Measurements from ENCODE around the gene NFKBIB.

Gene NFKBIB

GRCh38 chr19:38918526-38918925, 18.8 kb downstream of the NFKBIB start:
- no peak for DNase-seq (ENCODE audit: low read depth, low spot score)
- in situ Hi-C loops (cut with HindIII; ENCODE audit: low sequenced_read_pairs) = no loop called here
- no peak overlapping the region for H3K4me3 ChIP-seq (ENCODE audit: low read depth, low read length)
- no peak for TF ChIP-seq CTCF (IDR thresholded peaks at IDR 0.05; ENCODE audit: low read depth, low read length)

- DNase-seq (ENCODE audit: low read depth, low spot score) = no peak
- TF ChIP-seq CTCF (IDR thresholded peaks at IDR 0.05; ENCODE audit: low read depth, low read length) = no peak
- no peak overlapping the region for H3K4me3 ChIP-seq (ENCODE audit: low read depth, low read length)
- in situ Hi-C loops (cut with HindIII; ENCODE audit: low sequenced_read_pairs) = no loop called here
These were observed 20.2 kb downstream of the NFKBIB start for GRCh38 chr19:38919837-38920601.

GRCh38 chr19:38920602-38921419, 21.0 kb downstream of the NFKBIB start:
- no peak for DNase-seq (ENCODE audit: low read depth, low spot score)
- no peak overlapping the region for H3K4me3 ChIP-seq (ENCODE audit: low read depth, low read length)
- in situ Hi-C loops (cut with HindIII; ENCODE audit: low sequenced_read_pairs) = no loop called here
- TF ChIP-seq CTCF (IDR thresholded peaks at IDR 0.05; ENCODE audit: low read depth, low read length) = no peak

GRCh38 chr19:38921420-38922274, 21.9 kb downstream of the NFKBIB start:
- H3K4me3 ChIP-seq (ENCODE audit: low read depth, low read length) = no peak overlapping the region
- DNase-seq (ENCODE audit: low read depth, low spot score) = no peak
- in situ Hi-C loops (cut with HindIII; ENCODE audit: low sequenced_read_pairs) = no loop called here
- TF ChIP-seq CTCF (IDR thresholded peaks at IDR 0.05; ENCODE audit: low read depth, low read length) = no peak

GRCh38 chr19:38922482-38922881, 22.7 kb downstream of the NFKBIB start:
- no peak overlapping the region for H3K4me3 ChIP-seq (ENCODE audit: low read depth, low read length)
- DNase-seq (ENCODE audit: low read depth, low spot score) = no peak
- in situ Hi-C loops (cut with HindIII; ENCODE audit: low sequenced_read_pairs) = no loop called here
- TF ChIP-seq CTCF (IDR thresholded peaks at IDR 0.05; ENCODE audit: low read depth, low read length) = no peak

- DNase-seq (ENCODE audit: low read depth, low spot score) = no peak
- TF ChIP-seq CTCF (IDR thresholded peaks at IDR 0.05; ENCODE audit: low read depth, low read length) = no peak
- in situ Hi-C loops (cut with HindIII; ENCODE audit: low sequenced_read_pairs) = no loop called here
- no peak overlapping the region for H3K4me3 ChIP-seq (ENCODE audit: low read depth, low read length)
These were observed 24.6 kb downstream of the NFKBIB start for GRCh38 chr19:38924388-38924787.

Data from astrocyte of the spinal cord (primary cell).